HepG2 (cell line): Measurements from ENCODE around the gene SRSF12. TPM values are rescaled to one million over a fixed set of nuclear protein-coding genes. Genes with fewer than 3 reads are reported as not detected.

Experiments
- ATAC-seq: fragments of 200-7000 bp; cut with Tn5 transposase; 3 replicates; pipeline ENCODE4 v1.9.1; 2020; ENCODE audit warnings: mild to moderate bottlenecking, moderate library complexity
- BruUV-seq: library from RNA; stranded (reverse); fragments of 400-500 nt; replicated peaks from 2 replicates; lab custom pipeline; 2021; lab: Mats Ljungman, UMichigan
- CTCF ChIA-PET: fragments of 300-600 bp; formaldehyde crosslinking; extraction: SDS; loops from one replicate; lab custom pipeline; 2021; ENCODE audit warnings: low total read pairs, inconsistent platforms, low intra/inter-chr PET ratio; lab: Yijun Ruan, JAX
- POLR2A ChIA-PET: fragments of 350-600 bp; sonication (Branson Sonifier 250); formaldehyde crosslinking; loops from one replicate; lab custom pipeline; 2020; ENCODE audit warnings: antibody characterized with exemption, inconsistent platforms; lab: Yijun Ruan, JAX
- DNase-seq: peaks from one replicate; pipeline ENCODE4 v3.0.0-alpha.2; 2015; ENCODE audit warnings: low spot score
- FAIRE-seq: peaks from 3 replicates; lab custom pipeline; 2011; peaks lifted over from hg19 to GRCh38; lab: Jason Lieb, UNC
- H2AFZ ChIP-seq: one replicate; pipeline ENCODE4 v1.6.1; 2011; ENCODE audit warnings: low read length, inconsistent platforms
- H3K27ac ChIP-seq: fragments of 300-600 bp; 3 replicates; pipeline ENCODE4 v1.8.0; 2011; ENCODE audit warnings: mixed run types, mild to moderate bottlenecking, mixed read lengths, low read length, inconsistent platforms; ENCODE audit not compliant: insufficient read depth; ENCODE audit errors: extremely low read length
- H3K27me3 ChIP-seq, 2 experiments: fragments of 200-600 bp in 1 of 2; 2 replicates in 1 of 2; 3 replicates in 1 of 2; pipeline versions ENCODE4 v1.6.0 to v1.8.0; 2011; ENCODE audit warnings: low read length in 2 of 2, mild to moderate bottlenecking in 2 of 2, moderate library complexity in 2 of 2, inconsistent platforms in 1 of 2; ENCODE audit not compliant: insufficient read depth in 2 of 2, control insufficient read depth in 1 of 2
- H3K36me3 ChIP-seq, 2 experiments: fragments of 200-600 bp in 1 of 2; replicated peaks in 1 of 2; 2 replicates in 1 of 2; 3 replicates in 1 of 2; pipeline versions ENCODE4 v1.5.1 to v1.8.0; 2011; ENCODE audit warnings: low read length in 2 of 2, inconsistent platforms in 1 of 2; ENCODE audit not compliant: insufficient read depth in 2 of 2, control insufficient read depth in 1 of 2
- H3K4me1 ChIP-seq: 2 replicates; pipeline ENCODE4 v1.5.1; 2012; ENCODE audit warnings: low read length, inconsistent platforms; ENCODE audit not compliant: insufficient read depth
- H3K4me2 ChIP-seq: 2 replicates; pipeline ENCODE4 v1.6.0; 2011; ENCODE audit warnings: low read depth, low read length, inconsistent platforms
- H3K4me3 ChIP-seq, 3 experiments: fragments of 200-600 bp in 1 of 3; sonication (generic), shearing (Covaris generic) in 1 of 3; replicated peaks in 1 of 3; 2 replicates each; pipeline ENCODE4 v1.5.1; 2011 to 2016; ENCODE audit warnings: low read length in 3 of 3, inconsistent platforms in 2 of 3, low read depth in 2 of 3, mild to moderate bottlenecking in 2 of 3, control low read depth in 1 of 3, mixed read lengths in 1 of 3; ENCODE audit not compliant: insufficient read depth in 1 of 3
- H3K79me2 ChIP-seq: one replicate; pipeline ENCODE4 v1.6.1; 2011; ENCODE audit warnings: low read length, inconsistent platforms; ENCODE audit not compliant: insufficient read depth
- H3K9ac ChIP-seq: 2 replicates; pipeline ENCODE4 v1.6.0; 2011; ENCODE audit warnings: mild to moderate bottlenecking, low read depth, low read length, inconsistent platforms; ENCODE audit not compliant: insufficient read depth
- H3K9me3 ChIP-seq: 2 replicates; pipeline ENCODE4 v1.5.1; 2012; ENCODE audit warnings: mild to moderate bottlenecking, low read length
- H4K20me1 ChIP-seq: 2 replicates; pipeline ENCODE4 v1.6.0; 2011; ENCODE audit warnings: inconsistent platforms, mild to moderate bottlenecking, low read length, moderate library complexity; ENCODE audit not compliant: insufficient read depth
- DZIP1 ChIP-seq: sonication (generic); formaldehyde crosslinking; IDR thresholded peaks from 2 replicates; pipeline ENCODE4 v1.5.0; 2020; ENCODE audit warnings: mild to moderate bottlenecking, missing genetic modification reagents
- EZH2 ChIP-seq: conservative IDR thresholded peaks from 2 replicates; pipeline ENCODE4 v1.6.1; 2012; ENCODE audit warnings: mild to moderate bottlenecking, low read depth, low read length, moderate library complexity
- GTF2F1 ChIP-seq: fragments of 150-350 bp; IDR thresholded peaks from 2 replicates; pipeline ENCODE4 v1.6.1; 2014; ENCODE audit warnings: low read length
- NCOA5 ChIP-seq: sonication (generic); formaldehyde crosslinking; IDR thresholded peaks from 2 replicates; pipeline ENCODE4 v1.4.0; 2020; ENCODE audit warnings: missing genetic modification reagents
- SIX1 ChIP-seq: sonication (generic); formaldehyde crosslinking; IDR thresholded peaks from 2 replicates; pipeline ENCODE4 v1.4.0; 2020; ENCODE audit warnings: missing genetic modification reagents, borderline replicate concordance
- XBP1 ChIP-seq: sonication (generic); formaldehyde crosslinking; IDR thresholded peaks from 2 replicates; pipeline ENCODE4 v1.5.0; 2020; ENCODE audit warnings: missing genetic modification reagents
- ZFAT ChIP-seq: sonication (generic); formaldehyde crosslinking; conservative IDR thresholded peaks from 2 replicates; pipeline ENCODE4 v1.8.1; 2023; ENCODE audit warnings: missing genetic modification reagents, inconsistent platforms
- ZFP1 ChIP-seq: IDR thresholded peaks from 2 replicates; pipeline ENCODE4 v1.6.1; 2016
- ZMYM4 ChIP-seq: sonication (generic); formaldehyde crosslinking; IDR thresholded peaks from 2 replicates; pipeline ENCODE4 v1.8.1; 2023; ENCODE audit warnings: mild to moderate bottlenecking, missing genetic modification reagents
- ZNF766 ChIP-seq: sonication (generic); formaldehyde crosslinking; IDR thresholded peaks from 2 replicates; pipeline ENCODE4 v1.5.0; 2020; ENCODE audit warnings: missing genetic modification reagents, borderline replicate concordance
- ZNF891 ChIP-seq: sonication (generic); formaldehyde crosslinking; IDR thresholded peaks from 2 replicates; pipeline ENCODE4 v1.5.0; 2020; ENCODE audit warnings: mild to moderate bottlenecking, missing genetic modification reagents
- ZSCAN25 ChIP-seq: sonication (generic); formaldehyde crosslinking; IDR thresholded peaks from 2 replicates; pipeline ENCODE4 v1.8.0; 2022; ENCODE audit warnings: mild to moderate bottlenecking, missing genetic modification reagents
- ZSCAN9 ChIP-seq: IDR thresholded peaks from 2 replicates; pipeline ENCODE4 v1.6.1; 2016; ENCODE audit warnings: borderline replicate concordance
- WGBS: methylation state at CpG from one replicate; pipeline ENCODE4 v1.1.6; 2017; ENCODE audit warnings: low lambda C conversion rate; 5-methylcytosine and 5-hydroxymethylcytosine counted together
- in situ Hi-C: cut with HindIII; loops from 2 replicates; pipeline ENCODE4 v1.10.0; 2017; ENCODE audit warnings: low pct_unique_long_range_greater_than_20kb; ENCODE audit not compliant: extremely low pct_ligation_motif_present
- intact Hi-C: fragments of 100-400 bp; cut with micrococcal nuclease; formaldehyde crosslinking; loops from one replicate; pipeline ENCODE4 v1.10.0; 2022; ENCODE audit not compliant: unreplicated experiment
- polyA plus RNA-seq, 8 experiments: library from polyadenylated mRNA; depleted of rRNA in 3 of 8; stranded (reverse) in 7 of 8; unstranded in 1 of 8; fragments of >200 nt; fragmentation: Illumina TruSeq in 4 of 8; extraction: Trizol in 4 of 8; gene quantifications; 2 replicates each; pipeline versions ENCODE4 v1.2.1 to v1.2.3, GENCODE V29; 2011 to 2016; ENCODE audit warnings: low read depth in 4 of 8, missing spikeins in 1 of 8, mixed read lengths in 1 of 8; ENCODE audit not compliant: insufficient read depth in 1 of 8
- total RNA-seq, 5 experiments: library from RNA; depleted of rRNA; stranded (reverse); fragments of >200 nt; fragmentation: Illumina TruSeq; extraction: Trizol; gene quantifications; 2 replicates each; pipeline ENCODE4 v1.2.3, GENCODE V29; 2016; ENCODE audit warnings: low read depth in 1 of 5
- TF ChIP-seq, protein P1 (sequence below): sonication (generic); formaldehyde crosslinking; IDR thresholded peaks from 2 replicates; pipeline ENCODE4 v1.5.0; 2020; ENCODE audit warnings: mild to moderate bottlenecking, missing genetic modification reagents, moderate library complexity
- TF ChIP-seq, protein P2 (sequence below): sonication (generic); formaldehyde crosslinking; IDR thresholded peaks from 2 replicates; pipeline ENCODE4 v1.4.0; 2020; ENCODE audit warnings: mild to moderate bottlenecking, low read depth, missing genetic modification reagents
- TF ChIP-seq, protein P3 (sequence below): sonication (generic); formaldehyde crosslinking; IDR thresholded peaks from 2 replicates; pipeline ENCODE4 v1.8.1; 2023; ENCODE audit warnings: missing genetic modification reagents, inconsistent platforms, borderline replicate concordance
- TF ChIP-seq, protein P4 (sequence below): sonication (generic); formaldehyde crosslinking; conservative IDR thresholded peaks from 2 replicates; pipeline ENCODE4 v1.5.0; 2020; ENCODE audit warnings: missing genetic modification reagents

SRSF12 gene
- total and polyA plus RNA-seq, 2 of the 13 experiments (the other 11 are each of a cell fraction or from before 2014, with no cell fraction given) = 1.7 to 1.9 TPM

- TF ChIP-seq DZIP1 (CRISPR knock-in tag) (no peak), NCOA5 (CRISPR knock-in tag) (no peak), GTF2F1 (no peak), XBP1 (CRISPR knock-in tag) (no peak)
- TF ChIP-seq, protein P1, sequence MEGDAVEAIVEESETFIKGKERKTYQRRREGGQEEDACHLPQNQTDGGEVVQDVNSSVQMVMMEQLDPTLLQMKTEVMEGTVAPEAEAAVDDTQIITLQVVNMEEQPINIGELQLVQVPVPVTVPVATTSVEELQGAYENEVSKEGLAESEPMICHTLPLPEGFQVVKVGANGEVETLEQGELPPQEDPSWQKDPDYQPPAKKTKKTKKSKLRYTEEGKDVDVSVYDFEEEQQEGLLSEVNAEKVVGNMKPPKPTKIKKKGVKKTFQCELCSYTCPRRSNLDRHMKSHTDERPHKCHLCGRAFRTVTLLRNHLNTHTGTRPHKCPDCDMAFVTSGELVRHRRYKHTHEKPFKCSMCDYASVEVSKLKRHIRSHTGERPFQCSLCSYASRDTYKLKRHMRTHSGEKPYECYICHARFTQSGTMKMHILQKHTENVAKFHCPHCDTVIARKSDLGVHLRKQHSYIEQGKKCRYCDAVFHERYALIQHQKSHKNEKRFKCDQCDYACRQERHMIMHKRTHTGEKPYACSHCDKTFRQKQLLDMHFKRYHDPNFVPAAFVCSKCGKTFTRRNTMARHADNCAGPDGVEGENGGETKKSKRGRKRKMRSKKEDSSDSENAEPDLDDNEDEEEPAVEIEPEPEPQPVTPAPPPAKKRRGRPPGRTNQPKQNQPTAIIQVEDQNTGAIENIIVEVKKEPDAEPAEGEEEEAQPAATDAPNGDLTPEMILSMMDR (CRISPR knock-in tag) = no peak
Measured at GRCh38 chr6:89059227-89059626, 58.6 kb downstream of the SRSF12 start (continued).

DNA sequence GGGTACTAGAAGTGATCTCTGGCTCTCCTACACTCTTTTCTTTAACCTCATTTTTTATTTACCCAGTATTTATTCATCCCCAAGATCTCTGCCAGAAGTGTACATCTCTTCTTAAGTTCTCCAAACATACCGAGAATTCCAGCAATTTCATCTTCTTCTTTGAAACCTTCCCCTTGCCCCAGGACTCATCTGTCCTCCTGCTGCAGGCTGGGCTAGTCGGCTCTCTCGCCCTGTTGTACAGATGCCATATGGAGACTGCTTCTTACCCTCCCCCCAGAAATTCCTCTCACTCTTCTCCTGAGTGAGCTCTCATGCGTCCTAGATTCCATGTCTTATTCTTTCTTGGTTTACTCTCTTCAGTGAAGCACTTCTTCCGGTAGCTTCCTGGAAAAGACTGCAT, 59.2 kb downstream of the SRSF12 start:
- H3K27me3 ChIP-seq = no peaks in the 10 kb centered on the region
- no peak for ATAC-seq
- no peak overlapping the region for H3K4me3 ChIP-seq
- no peak overlapping the region for H3K4me2 ChIP-seq
- no peaks in the 10 kb centered on the region for H4K20me1 ChIP-seq
- H3K27ac ChIP-seq = no peak overlapping the region
- DNase-seq = no peak
- no peak for FAIRE-seq
- WGBS = 48% methylated on average over 5 of the region's 5 CpGs
- no peaks in the 10 kb centered on the region for H3K79me2 ChIP-seq
- CTCF ChIA-PET = no interaction called here
- no peaks in the 10 kb centered on the region for H3K4me1 ChIP-seq
- H2AFZ ChIP-seq = no peak overlapping the region
- no peaks in the 10 kb centered on the region for H3K9me3 ChIP-seq
- BruUV-seq = no TSS peak
- intact Hi-C loops (no loop called here), in situ Hi-C loops (no loop called here)
- H3K36me3 ChIP-seq = no peaks in the 10 kb centered on the region
- no peak overlapping the region for H3K9ac ChIP-seq
- POLR2A ChIA-PET = no interaction called here
- TF ChIP-seq ZFP1 (CRISPR knock-in tag) (no peak), ZMYM4 (CRISPR knock-in tag) (no peak), ZFAT (CRISPR knock-in tag) (no peak), ZNF766 (CRISPR knock-in tag) (no peak), ZSCAN25 (CRISPR knock-in tag) (no peak), SIX1 (CRISPR knock-in tag) (no peak), ZSCAN9 (CRISPR knock-in tag) (no peak), EZH2 (no peak), ZNF891 (CRISPR knock-in tag) (no peak)
- TF ChIP-seq, protein P2, sequence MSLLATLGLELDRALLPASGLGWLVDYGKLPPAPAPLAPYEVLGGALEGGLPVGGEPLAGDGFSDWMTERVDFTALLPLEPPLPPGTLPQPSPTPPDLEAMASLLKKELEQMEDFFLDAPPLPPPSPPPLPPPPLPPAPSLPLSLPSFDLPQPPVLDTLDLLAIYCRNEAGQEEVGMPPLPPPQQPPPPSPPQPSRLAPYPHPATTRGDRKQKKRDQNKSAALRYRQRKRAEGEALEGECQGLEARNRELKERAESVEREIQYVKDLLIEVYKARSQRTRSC (CRISPR knock-in tag) = no peak
- TF ChIP-seq, protein P3, sequence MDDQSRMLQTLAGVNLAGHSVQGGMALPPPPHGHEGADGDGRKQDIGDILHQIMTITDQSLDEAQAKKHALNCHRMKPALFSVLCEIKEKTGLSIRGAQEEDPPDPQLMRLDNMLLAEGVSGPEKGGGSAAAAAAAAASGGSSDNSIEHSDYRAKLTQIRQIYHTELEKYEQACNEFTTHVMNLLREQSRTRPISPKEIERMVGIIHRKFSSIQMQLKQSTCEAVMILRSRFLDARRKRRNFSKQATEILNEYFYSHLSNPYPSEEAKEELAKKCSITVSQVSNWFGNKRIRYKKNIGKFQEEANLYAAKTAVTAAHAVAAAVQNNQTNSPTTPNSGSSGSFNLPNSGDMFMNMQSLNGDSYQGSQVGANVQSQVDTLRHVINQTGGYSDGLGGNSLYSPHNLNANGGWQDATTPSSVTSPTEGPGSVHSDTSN (CRISPR knock-in tag) = no peak
- TF ChIP-seq, protein P4, sequence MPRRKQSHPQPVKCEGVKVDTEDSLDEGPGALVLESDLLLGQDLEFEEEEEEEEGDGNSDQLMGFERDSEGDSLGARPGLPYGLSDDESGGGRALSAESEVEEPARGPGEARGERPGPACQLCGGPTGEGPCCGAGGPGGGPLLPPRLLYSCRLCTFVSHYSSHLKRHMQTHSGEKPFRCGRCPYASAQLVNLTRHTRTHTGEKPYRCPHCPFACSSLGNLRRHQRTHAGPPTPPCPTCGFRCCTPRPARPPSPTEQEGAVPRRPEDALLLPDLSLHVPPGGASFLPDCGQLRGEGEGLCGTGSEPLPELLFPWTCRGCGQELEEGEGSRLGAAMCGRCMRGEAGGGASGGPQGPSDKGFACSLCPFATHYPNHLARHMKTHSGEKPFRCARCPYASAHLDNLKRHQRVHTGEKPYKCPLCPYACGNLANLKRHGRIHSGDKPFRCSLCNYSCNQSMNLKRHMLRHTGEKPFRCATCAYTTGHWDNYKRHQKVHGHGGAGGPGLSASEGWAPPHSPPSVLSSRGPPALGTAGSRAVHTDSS (CRISPR knock-in tag) = no peak
